Liver (tissue), 9 donors: ENCODE measurements around the gene POLR1H. TPM values are rescaled to one million over a fixed set of nuclear protein-coding genes. Genes with fewer than 3 reads are reported as not detected.

Experiments
- DNase-seq: peaks from one replicate; pipeline ENCODE4 v3.0.0-alpha.2; 2017; ENCODE audit warnings: low spot score
- H3K27ac ChIP-seq, 2 donors: one replicate each; pipeline ENCODE4 v1.7.0; 2013; ENCODE audit warnings: inconsistent platforms in 2 of 2, low read length in 2 of 2, control low read depth in 1 of 2, low read depth in 1 of 2, mild to moderate bottlenecking in 1 of 2
- H3K27me3 ChIP-seq, 4 donors: one replicate each; pipeline versions ENCODE4 v1.6.1 to v1.7.0; 2013; ENCODE audit warnings: low read length in 3 of 4, inconsistent platforms in 1 of 4, mild to moderate bottlenecking in 1 of 4, moderate library complexity in 1 of 4; ENCODE audit not compliant: control insufficient read depth in 4 of 4, insufficient read depth in 4 of 4
- H3K36me3 ChIP-seq, 4 donors: one replicate each; pipeline versions ENCODE4 v1.6.1 to v1.7.0; 2013; ENCODE audit warnings: low read length in 3 of 4, mild to moderate bottlenecking in 3 of 4, low read depth in 1 of 4, moderate library complexity in 1 of 4; ENCODE audit not compliant: control insufficient read depth in 4 of 4, insufficient read depth in 3 of 4
- H3K4me1 ChIP-seq, 4 donors: one replicate each; pipeline versions ENCODE4 v1.6.1 to v1.7.0; 2013; ENCODE audit warnings: low read length in 3 of 4, mild to moderate bottlenecking in 3 of 4, moderate library complexity in 1 of 4; ENCODE audit not compliant: control insufficient read depth in 4 of 4, insufficient read depth in 4 of 4
- H3K4me3 ChIP-seq, 3 donors: one replicate each; pipeline versions ENCODE4 v1.6.1 to v1.7.0; 2013; ENCODE audit warnings: low read length in 3 of 3, control low read depth in 1 of 3, low read depth in 1 of 3, mild to moderate bottlenecking in 1 of 3
- H3K9ac ChIP-seq, 2 donors: one replicate each; pipeline ENCODE4 v1.7.0; 2013; ENCODE audit warnings: low read length in 2 of 2, mild to moderate bottlenecking in 2 of 2, moderate library complexity in 2 of 2, control low read depth in 1 of 2, low read depth in 1 of 2
- H3K9me3 ChIP-seq, 4 donors: one replicate each; pipeline versions ENCODE4 v1.6.1 to v1.7.0; 2013; ENCODE audit warnings: low read length in 3 of 4; ENCODE audit not compliant: control insufficient read depth in 4 of 4
- ATF3 ChIP-seq: IDR thresholded peaks from 2 replicates; pipeline ENCODE4 v1.6.1; 2016; ENCODE audit warnings: antibody characterized with exemption
- CTCF ChIP-seq: fragments of 150-350 bp; IDR thresholded peaks from 2 replicates; pipeline ENCODE4 v1.5.1; 2017; ENCODE audit warnings: improper control_type of control experiment, low read depth, low read length; ENCODE audit not compliant: missing input control
- EGR1 ChIP-seq, 2 donors: IDR thresholded peaks; 2 replicates each; pipeline ENCODE4 v1.6.1; 2016 to 2018; ENCODE audit warnings: antibody characterized with exemption in 2 of 2, low read depth in 2 of 2
- FOXA1 ChIP-seq: IDR thresholded peaks from 2 replicates; pipeline ENCODE4 v1.6.1; 2016; ENCODE audit warnings: antibody characterized with exemption
- FOXA2 ChIP-seq: IDR thresholded peaks from 2 replicates; pipeline ENCODE4 v1.6.1; 2016; ENCODE audit warnings: antibody characterized with exemption
- GABPA ChIP-seq, 2 donors: IDR thresholded peaks in 1 of 2; conservative IDR thresholded peaks in 1 of 2; 2 replicates each; pipeline ENCODE4 v1.6.1; 2016; ENCODE audit warnings: antibody characterized with exemption in 2 of 2, mild to moderate bottlenecking in 1 of 2, moderate library complexity in 1 of 2
- HNF4A ChIP-seq, 2 donors: conservative IDR thresholded peaks; 2 replicates each; pipeline ENCODE4 v1.6.1; 2016; ENCODE audit warnings: antibody characterized with exemption in 2 of 2, mild to moderate bottlenecking in 2 of 2
- HNF4G ChIP-seq: IDR thresholded peaks from 2 replicates; pipeline ENCODE4 v1.6.1; 2016; ENCODE audit warnings: antibody characterized with exemption
- JUND ChIP-seq, 2 donors: IDR thresholded peaks; 2 replicates each; pipeline ENCODE4 v1.6.1; 2016; ENCODE audit warnings: antibody characterized with exemption in 2 of 2
- NR2F2 ChIP-seq: IDR thresholded peaks from 2 replicates; pipeline ENCODE4 v1.6.1; 2016; ENCODE audit warnings: antibody characterized with exemption
- RAD21 ChIP-seq, 2 donors: IDR thresholded peaks; 2 replicates each; pipeline ENCODE4 v1.6.1; 2016; ENCODE audit warnings: antibody characterized with exemption in 2 of 2, mild to moderate bottlenecking in 2 of 2
- REST ChIP-seq: IDR thresholded peaks from 2 replicates; pipeline ENCODE4 v1.6.1; 2016; ENCODE audit warnings: antibody characterized with exemption, mild to moderate bottlenecking
- RXRA ChIP-seq, 2 donors: IDR thresholded peaks; 2 replicates each; pipeline ENCODE4 v1.6.1; 2017 to 2018; ENCODE audit warnings: antibody characterized with exemption in 2 of 2, mild to moderate bottlenecking in 1 of 2
- SP1 ChIP-seq: IDR thresholded peaks from 2 replicates; pipeline ENCODE4 v1.6.1; 2018; ENCODE audit warnings: antibody characterized with exemption, mild to moderate bottlenecking
- TAF1 ChIP-seq: conservative IDR thresholded peaks from 2 replicates; pipeline ENCODE4 v1.6.1; 2016; ENCODE audit warnings: antibody characterized with exemption, mild to moderate bottlenecking
- YY1 ChIP-seq: IDR thresholded peaks from 2 replicates; pipeline ENCODE4 v1.6.1; 2016; ENCODE audit warnings: antibody characterized with exemption, mild to moderate bottlenecking
- WGBS: extraction: QIAGEN DNeasy Blood & Tissue Kit; methylation state at CpG from one replicate; pipeline ENCODE4 v1.1.7; 2013; 5-methylcytosine and 5-hydroxymethylcytosine counted together
- polyA plus RNA-seq, 2 donors: library from polyadenylated mRNA; stranded (reverse) in 1 of 2; unstranded in 1 of 2; fragments of 200-250 nt in 1 of 2; fragments of >200 nt in 1 of 2; fragmentation: Nextera tagmentation in 1 of 2; extraction: Ambion mirVana in 1 of 2; gene quantifications; one replicate each; pipeline versions ENCODE4 v1.2.1 to v1.2.3, GENCODE V29; 2013 to 2015
- total RNA-seq, 2 donors: library from RNA; depleted of rRNA; stranded (reverse); fragments of >200 nt; gene quantifications; one replicate each; pipeline ENCODE4 v1.2.3, GENCODE V29; 2014
- TF ChIP-seq, protein P1 (sequence below): IDR thresholded peaks from 2 replicates; pipeline ENCODE4 v1.6.1; 2016; ENCODE audit warnings: antibody characterized with exemption
- TF ChIP-seq, protein P2 (sequence below): IDR thresholded peaks from 2 replicates; pipeline ENCODE4 v1.6.1; 2016; ENCODE audit warnings: antibody characterized with exemption
- donor health status: healthy.
- donor health status: healthy.
- donor health status: healthy.
- donor health status: healthy.
- donor health status: healthy.

Gene POLR1H
- total and polyA plus RNA-seq, 4 donors, result 7.0 to 27.5 (median 16.8) TPM

DNA sequence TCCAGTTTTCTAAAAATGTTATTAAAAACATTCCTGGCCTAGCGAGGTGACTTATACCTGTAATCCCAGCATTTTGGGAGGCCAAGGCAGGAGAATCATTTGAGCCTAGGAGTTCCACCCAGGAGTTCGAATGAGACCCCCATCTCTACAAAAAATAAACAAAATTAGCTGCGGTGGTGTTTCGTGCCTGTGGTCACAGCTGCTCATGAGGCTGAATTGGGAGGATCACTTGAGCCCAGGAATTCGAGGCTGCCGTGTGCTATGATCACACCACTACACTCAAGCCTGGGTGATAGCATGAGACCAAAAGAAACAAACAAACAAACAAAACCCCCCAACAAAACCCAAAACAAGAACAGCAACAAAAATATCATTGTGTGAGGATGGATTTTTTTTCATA is 19.8 kb upstream of the POLR1H start:
- no peak overlapping the region for H3K9ac ChIP-seq
- WGBS, result 96% methylated on average over 6 of the region's 6 CpGs
- no peaks in the 10 kb centered on the region for H3K9me3 ChIP-seq
- H3K27ac ChIP-seq, result no peak overlapping the region
- no peaks in the 10 kb centered on the region for H3K27me3 ChIP-seq
- no peak for DNase-seq
- no peak overlapping the region for H3K4me3 ChIP-seq
- no peaks in the 10 kb centered on the region for H3K36me3 ChIP-seq
- no peaks in the 10 kb centered on the region for H3K4me1 ChIP-seq
- TF ChIP-seq, protein P1, sequence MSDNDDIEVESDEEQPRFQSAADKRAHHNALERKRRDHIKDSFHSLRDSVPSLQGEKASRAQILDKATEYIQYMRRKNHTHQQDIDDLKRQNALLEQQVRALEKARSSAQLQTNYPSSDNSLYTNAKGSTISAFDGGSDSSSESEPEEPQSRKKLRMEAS, result no peak
- TF ChIP-seq YY1, result no peak
- TF ChIP-seq, protein P2, sequence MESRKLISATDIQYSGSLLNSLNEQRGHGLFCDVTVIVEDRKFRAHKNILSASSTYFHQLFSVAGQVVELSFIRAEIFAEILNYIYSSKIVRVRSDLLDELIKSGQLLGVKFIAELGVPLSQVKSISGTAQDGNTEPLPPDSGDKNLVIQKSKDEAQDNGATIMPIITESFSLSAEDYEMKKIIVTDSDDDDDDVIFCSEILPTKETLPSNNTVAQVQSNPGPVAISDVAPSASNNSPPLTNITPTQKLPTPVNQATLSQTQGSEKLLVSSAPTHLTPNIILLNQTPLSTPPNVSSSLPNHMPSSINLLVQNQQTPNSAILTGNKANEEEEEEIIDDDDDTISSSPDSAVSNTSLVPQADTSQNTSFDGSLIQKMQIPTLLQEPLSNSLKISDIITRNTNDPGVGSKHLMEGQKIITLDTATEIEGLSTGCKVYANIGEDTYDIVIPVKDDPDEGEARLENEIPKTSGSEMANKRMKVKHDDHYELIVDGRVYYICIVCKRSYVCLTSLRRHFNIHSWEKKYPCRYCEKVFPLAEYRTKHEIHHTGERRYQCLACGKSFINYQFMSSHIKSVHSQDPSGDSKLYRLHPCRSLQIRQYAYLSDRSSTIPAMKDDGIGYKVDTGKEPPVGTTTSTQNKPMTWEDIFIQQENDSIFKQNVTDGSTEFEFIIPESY, result no peak
- no peak for TF ChIP-seq NR2F2
- no peak for TF ChIP-seq FOXA2
- TF ChIP-seq RAD21 (IDR thresholded peaks at IDR 0.05), result no peak
- no peak for TF ChIP-seq HNF4A (conservative IDR thresholded peaks at IDR 0.05)
- no peak for TF ChIP-seq FOXA1
- no peak for TF ChIP-seq ATF3
- TF ChIP-seq REST, result no peak
- TF ChIP-seq GABPA (IDR thresholded peaks at IDR 0.05 in 1 of 2, conservative IDR thresholded peaks at IDR 0.05 in 1 of 2), result no peak
- no peak for TF ChIP-seq RXRA (IDR thresholded peaks at IDR 0.05)
- no peak for TF ChIP-seq HNF4G
- no peak for TF ChIP-seq JUND (IDR thresholded peaks at IDR 0.05)
- TF ChIP-seq SP1, result no peak
- TF ChIP-seq TAF1, result no peak
- no peak for TF ChIP-seq EGR1 (IDR thresholded peaks at IDR 0.05; ENCODE audit: low read depth in 2 of 2)

DNA sequence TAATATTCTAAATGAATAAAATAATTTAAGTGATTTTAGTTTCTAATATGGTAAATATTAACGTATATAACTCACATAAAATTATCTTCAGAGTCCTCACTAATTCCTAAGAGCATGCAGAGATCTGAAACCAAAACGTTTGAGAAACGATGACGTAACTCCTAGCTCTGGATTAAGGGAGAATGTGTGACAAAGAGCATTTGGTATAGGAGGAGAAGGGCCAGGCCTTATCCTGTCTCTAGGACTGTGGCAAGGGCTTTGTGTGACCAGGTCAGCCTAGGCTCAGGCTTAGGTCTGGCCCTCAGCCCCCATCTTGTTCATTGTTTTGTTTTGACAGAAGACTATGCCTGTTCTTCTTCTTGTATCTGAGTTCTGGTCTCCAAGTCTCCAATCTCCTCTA is 19.2 kb upstream of the POLR1H start:
- WGBS, result 75% methylated on average over 4 of the region's 4 CpGs
- no peak overlapping the region for H3K9ac ChIP-seq
- DNase-seq, result no peak
- TF ChIP-seq TAF1 (no peak), RXRA (IDR thresholded peaks at IDR 0.05) (no peak), FOXA2 (no peak), EGR1 (IDR thresholded peaks at IDR 0.05; ENCODE audit: low read depth in 2 of 2) (no peak), GABPA (IDR thresholded peaks at IDR 0.05 in 1 of 2, conservative IDR thresholded peaks at IDR 0.05 in 1 of 2) (no peak), SP1 (no peak), REST (no peak), JUND (IDR thresholded peaks at IDR 0.05) (no peak), HNF4A (conservative IDR thresholded peaks at IDR 0.05) (no peak), YY1 (no peak), HNF4G (no peak), NR2F2 (no peak), CTCF (no peak)
- TF ChIP-seq, protein P2, result no peak

More for the DNA sequence above, 19.2 kb upstream of the POLR1H start:
- H3K27ac ChIP-seq, result no peak overlapping the region
- H3K4me3 ChIP-seq, result no peak overlapping the region
- no peaks in the 10 kb centered on the region for H3K36me3 ChIP-seq
- no peaks in the 10 kb centered on the region for H3K27me3 ChIP-seq
- H3K9me3 ChIP-seq, result no peaks in the 10 kb centered on the region
- H3K4me1 ChIP-seq, result no peaks in the 10 kb centered on the region
